HEK293 (cell line): ENCODE data around the gene LRP1.

Source experiments
- CTCF ChIA-PET: fragments of 350-600 bp; formaldehyde crosslinking; extraction: SDS; loops from one replicate; lab custom pipeline; 2021; ENCODE audit warnings: antibody characterized with exemption; lab: Yijun Ruan, JAX
- POLR2A ChIA-PET: fragments of 300-600 bp; formaldehyde crosslinking; extraction: SDS; loops from one replicate; lab custom pipeline; 2020; ENCODE audit warnings: antibody characterized with exemption, inconsistent platforms; lab: Yijun Ruan, JAX
- H3K27ac ChIP-seq: fragments of 200-500 bp; sonication (Bioruptor generic); 2 replicates; pipeline ENCODE4 v1.5.1; 2014; ENCODE audit warnings: low read depth, low read length, control low read depth, inconsistent platforms; ENCODE audit errors: extremely low read depth
- H3K36me3 ChIP-seq, 2 experiments: fragments of 200-500 bp in 1 of 2; sonication (Bioruptor generic) in 1 of 2; 1 replicate in 1 of 2; 2 replicates in 1 of 2; pipeline ENCODE4 v1.5.1; 2014 to 2017; ENCODE audit warnings: inconsistent platforms in 2 of 2, low read length in 2 of 2; ENCODE audit not compliant: control insufficient read depth in 2 of 2, insufficient read depth in 1 of 2
- H3K4me1 ChIP-seq: fragments of 200-500 bp; sonication (Bioruptor generic); 2 replicates; pipeline ENCODE4 v1.5.1; 2014; ENCODE audit warnings: mild to moderate bottlenecking, low read length, inconsistent platforms; ENCODE audit not compliant: control insufficient read depth, insufficient read depth
- H3K4me3 ChIP-seq: 2 replicates; pipeline ENCODE4 v1.5.1; 2011; ENCODE audit warnings: low read depth, mild to moderate bottlenecking, control low read depth, low read length, moderate library complexity
- H3K9me3 ChIP-seq: fragments of 200-500 bp; sonication (Bioruptor generic); 2 replicates; pipeline ENCODE4 v1.5.1; 2014; ENCODE audit warnings: low read depth, low read length, inconsistent platforms; ENCODE audit not compliant: control insufficient read depth, insufficient read depth
- GLI4 ChIP-seq: fragments of 450-650 bp; formaldehyde crosslinking; IDR thresholded peaks from 2 replicates; pipeline ENCODE4 v1.5.1; 2016; ENCODE audit warnings: missing biosample characterization, missing genetic modification characterization
- HOXC10 ChIP-seq: sonication (generic); formaldehyde crosslinking; IDR thresholded peaks from 2 replicates; pipeline ENCODE4 v1.8.1; 2023; ENCODE audit warnings: mild to moderate bottlenecking, missing genetic modification reagents
- MEIS1 ChIP-seq: sonication (generic); formaldehyde crosslinking; IDR thresholded peaks from 2 replicates; pipeline ENCODE4 v1.8.1; 2022; ENCODE audit warnings: missing genetic modification reagents, mild to moderate bottlenecking, borderline replicate concordance
- MZF1 ChIP-seq: fragments of 450-650 bp; formaldehyde crosslinking; IDR thresholded peaks from 2 replicates; pipeline ENCODE4 v1.5.1; 2017; ENCODE audit warnings: missing biosample characterization, missing genetic modification characterization, borderline replicate concordance
- REPIN1 ChIP-seq: fragments of 450-650 bp; formaldehyde crosslinking; IDR thresholded peaks from 2 replicates; pipeline ENCODE4 v1.5.1; 2017; ENCODE audit warnings: missing biosample characterization, missing genetic modification characterization, low read depth
- SCRT1 ChIP-seq: fragments of 450-650 bp; formaldehyde crosslinking; IDR thresholded peaks from 2 replicates; pipeline ENCODE4 v1.5.1; 2016; ENCODE audit warnings: missing biosample characterization, missing genetic modification characterization, borderline replicate concordance
- SCRT2 ChIP-seq: fragments of 450-650 bp; formaldehyde crosslinking; IDR thresholded peaks from 2 replicates; pipeline ENCODE4 v1.5.1; 2016; ENCODE audit warnings: missing biosample characterization, missing genetic modification characterization
- SP7 ChIP-seq: fragments of 450-650 bp; formaldehyde crosslinking; IDR thresholded peaks from 2 replicates; pipeline ENCODE4 v1.5.1; 2016; ENCODE audit warnings: missing biosample characterization, missing genetic modification characterization
- WT1 ChIP-seq: fragments of 450-650 bp; formaldehyde crosslinking; IDR thresholded peaks from 2 replicates; pipeline ENCODE4 v1.5.1; 2016; ENCODE audit warnings: missing biosample characterization, missing genetic modification characterization
- ZBTB44 ChIP-seq: fragments of 450-650 bp; IDR thresholded peaks from 2 replicates; pipeline ENCODE4 v1.5.1; 2018; ENCODE audit warnings: missing biosample characterization, mild to moderate bottlenecking, missing genetic modification characterization
- ZBTB48 ChIP-seq: fragments of 450-650 bp; formaldehyde crosslinking; IDR thresholded peaks from 2 replicates; pipeline ENCODE4 v1.5.1; 2016; ENCODE audit warnings: missing biosample characterization, missing genetic modification characterization
- ZEB2 ChIP-seq: fragments of 450-650 bp; formaldehyde crosslinking; IDR thresholded peaks from 2 replicates; pipeline ENCODE4 v1.5.1; 2016; ENCODE audit warnings: missing biosample characterization, missing genetic modification characterization
- ZNF157 ChIP-seq: fragments of 450-650 bp; formaldehyde crosslinking; IDR thresholded peaks from 2 replicates; pipeline ENCODE4 v1.5.1; 2016; ENCODE audit warnings: missing biosample characterization, missing genetic modification characterization
- ZNF26 ChIP-seq: fragments of 450-650 bp; formaldehyde crosslinking; IDR thresholded peaks from 2 replicates; pipeline ENCODE4 v1.5.1; 2016; ENCODE audit warnings: missing biosample characterization, missing genetic modification characterization
- ZNF350 ChIP-seq: fragments of 450-650 bp; formaldehyde crosslinking; IDR thresholded peaks from 2 replicates; pipeline ENCODE4 v1.5.0; 2017; ENCODE audit warnings: missing biosample characterization, mild to moderate bottlenecking, missing genetic modification characterization
- ZNF366 ChIP-seq: fragments of 450-650 bp; formaldehyde crosslinking; conservative IDR thresholded peaks from 2 replicates; pipeline ENCODE4 v1.5.1; 2016; ENCODE audit warnings: missing biosample characterization, missing genetic modification characterization
- ZNF37A ChIP-seq: fragments of 450-650 bp; IDR thresholded peaks from 2 replicates; pipeline ENCODE4 v1.5.1; 2018; ENCODE audit warnings: missing biosample characterization, missing genetic modification characterization
- ZNF416 ChIP-seq: fragments of 450-650 bp; formaldehyde crosslinking; IDR thresholded peaks from 2 replicates; pipeline ENCODE4 v1.5.1; 2016; ENCODE audit warnings: missing biosample characterization, missing genetic modification characterization
- ZNF621 ChIP-seq: fragments of 450-650 bp; formaldehyde crosslinking; IDR thresholded peaks from 2 replicates; pipeline ENCODE4 v1.5.1; 2017; ENCODE audit warnings: missing biosample characterization, missing genetic modification characterization
- ZNF670 ChIP-seq: fragments of 450-650 bp; formaldehyde crosslinking; IDR thresholded peaks from 2 replicates; pipeline ENCODE4 v1.5.1; 2016; ENCODE audit warnings: missing biosample characterization, missing genetic modification characterization, low read depth
- ZNF76 ChIP-seq: fragments of 450-650 bp; formaldehyde crosslinking; IDR thresholded peaks from 2 replicates; pipeline ENCODE4; 2016; ENCODE audit warnings: low read depth, missing biosample characterization, missing genetic modification characterization, borderline replicate concordance
- ZNF837 ChIP-seq: fragments of 450-650 bp; formaldehyde crosslinking; IDR thresholded peaks from 2 replicates; pipeline ENCODE4 v1.5.1; 2016; ENCODE audit warnings: missing biosample characterization, missing genetic modification characterization
- ZSCAN16 ChIP-seq: fragments of 450-650 bp; formaldehyde crosslinking; IDR thresholded peaks from 2 replicates; pipeline ENCODE4 v1.5.1; 2016; ENCODE audit warnings: missing biosample characterization, missing genetic modification characterization

Gene LRP1

GRCh38 chr12:57091638-57092528 lies 36.4 kb upstream of the LRP1 start:
- ChIA-PET POLR2A (interaction anchor here (0.6 to 1.8 kb wide), 4 partner anchors 11 to 87 kb away, joined by 4 to 10 read pairs (median 5); partner anchors contain the start of gene NEMP1), CTCF (interaction anchor here (0.5 to 3.9 kb wide), 25 partner anchors 8 to 462 kb away, joined by 3 to 48 read pairs (median 4); partner anchors contain the start of genes BAZ2A, NEMP1 and STAT6)
- Histone ChIP-seq H3K9me3 (no peaks in the 10 kb centered on the region), H3K27ac (no peak overlapping the region), H3K36me3 (peaks cover 0 to 58% of the 10 kb centered on the region in 2 experiments; a peak in 1 of 3 replicates), H3K4me1 (peaks cover 4% of the 10 kb centered on the region; the same call in 1 of the 2 replicates), H3K4me3 (no peak overlapping the region)
- TF ChIP-seq ZNF37A (no peak), ZNF670 (no peak), ZNF350 (tag by site-specific recombination) (no peak), ZEB2 (no peak), MEIS1 (CRISPR knock-in tag) (no peak), ZNF416 (tag by site-specific recombination) (no peak), ZNF157 (no peak), ZNF621 (tag by site-specific recombination) (no peak), WT1 (no peak)

GRCh38 chr12:57092529-57092862 lies 35.8 kb upstream of the LRP1 start:
- POLR2A ChIA-PET: interaction anchor here (0.6 to 1.8 kb wide), 4 partner anchors 12 to 87 kb away, joined by 4 to 10 read pairs (median 5); partner anchors contain the start of gene NEMP1
- H3K4me1 ChIP-seq: peaks cover 3% of the 10 kb centered on the region; the same call in 1 of the 2 replicates
- no peaks in the 10 kb centered on the region for H3K9me3 ChIP-seq
- CTCF ChIA-PET: interaction anchor here (0.5 to 3.9 kb wide), 25 partner anchors 9 to 462 kb away, joined by 3 to 48 read pairs (median 4); partner anchors contain the start of genes BAZ2A, NEMP1 and STAT6
- H3K4me3 ChIP-seq: no peak overlapping the region
- H3K27ac ChIP-seq: no peak overlapping the region
- H3K36me3 ChIP-seq: peaks cover 0 to 61% of the 10 kb centered on the region in 2 experiments; a peak in 1 of 3 replicates
- no peak for TF ChIP-seq ZBTB48 (tag by site-specific recombination)
- no peak for TF ChIP-seq REPIN1 (tag by site-specific recombination)
- no peak for TF ChIP-seq ZSCAN16
- no peak for TF ChIP-seq ZNF37A
- TF ChIP-seq ZBTB44 (tag by site-specific recombination): no peak
- no peak for TF ChIP-seq GLI4 (tag by site-specific recombination)
- no peak for TF ChIP-seq ZNF26 (tag by site-specific recombination)
- no peak for TF ChIP-seq ZNF366 (tag by site-specific recombination)
- no peak for TF ChIP-seq HOXC10

- POLR2A ChIA-PET: interaction anchor here (1.3 to 1.8 kb wide), 3 partner anchors 14 to 24 kb away, joined by 4 to 5 read pairs (median 4); partner anchors contain the start of gene NEMP1
- H3K27ac ChIP-seq: no peak overlapping the region
- TF ChIP-seq ZNF157 (no peak), ZNF837 (tag by site-specific recombination) (no peak), MZF1 (tag by site-specific recombination) (no peak), SCRT2 (0 out of 2 replicates have a peak, but pooled peaks have one; percentile 28), SP7 (no peak), SCRT1 (tag by site-specific recombination) (no peak), ZNF76 (tag by site-specific recombination) (no peak)
Observed at GRCh38 chr12:57092876-57093414, 35.3 kb upstream of the LRP1 start.

More at GRCh38 chr12:57092876-57093414, 35.3 kb upstream of the LRP1 start:
- CTCF ChIA-PET: interaction anchor here (0.7 to 3.9 kb wide), 26 partner anchors 9 to 339 kb away, joined by 3 to 48 read pairs (median 6); partner anchors contain the start of genes NEMP1 and STAT6
- Histone ChIP-seq H3K9me3 (no peaks in the 10 kb centered on the region), H3K4me3 (no peak overlapping the region), H3K4me1 (peaks cover 3% of the 10 kb centered on the region; the same call in 1 of the 2 replicates), H3K36me3 (peaks cover 0 to 61% of the 10 kb centered on the region in 2 experiments; a peak in 1 of 3 replicates)
